Esophagus muscularis mucosa (tissue), 4 donors: Measurements from ENCODE around the gene ATP5F1A. TPM values are rescaled to one million over a fixed set of nuclear protein-coding genes. Genes with fewer than 3 reads are reported as not detected.
"Not testable (repeated sequence)": the region's sequence is repeated elsewhere in the genome, so short reads cannot be mapped to it uniquely, and the experiment has no call there.

ENCODE experiments used
- DNase-seq: peaks from one replicate; pipeline ENCODE4 v3.0.0-alpha.2; 2017; ENCODE audit errors: extremely low spot score
- H3K27ac ChIP-seq, 4 donors: fragments of 200-600 bp; sonication (generic); replicated peaks in 1 of 4; 1 replicate in 3 of 4; 2 replicates in 1 of 4; pipeline ENCODE4 v1.5.1; 2016 to 2019; ENCODE audit warnings: mild to moderate bottlenecking in 1 of 4
- H3K27me3 ChIP-seq, 4 donors: fragments of 200-600 bp; sonication (generic); one replicate each; pipeline versions ENCODE4 v1.5.1 to v1.6.0; 2016 to 2019
- H3K36me3 ChIP-seq, 4 donors: fragments of 200-600 bp; sonication (generic); one replicate each; pipeline ENCODE4 v1.5.1; 2016 to 2019
- H3K4me1 ChIP-seq, 4 donors: fragments of 200-600 bp; sonication (generic); one replicate each; pipeline ENCODE4 v1.5.1; 2016 to 2019
- H3K4me3 ChIP-seq, 4 donors: fragments of 200-600 bp; sonication (generic); 1 replicate in 2 of 4; 2 replicates in 2 of 4; pipeline ENCODE4 v1.5.1; 2016 to 2019; ENCODE audit warnings: mild to moderate bottlenecking in 4 of 4, moderate library complexity in 1 of 4
- H3K9me3 ChIP-seq, 4 donors: fragments of 200-600 bp; sonication (generic); 1 replicate in 3 of 4; 2 replicates in 1 of 4; pipeline ENCODE4 v1.5.1; 2016 to 2019
- CTCF ChIP-seq, 3 experiments: fragments of 200-600 bp in 2 of 3; fragments of 450-650 bp in 1 of 3; sonication (generic) in 2 of 3; IDR thresholded peaks; one replicate each; pipeline ENCODE4 v1.5.1; 2017 to 2019; ENCODE audit warnings: antibody characterized with exemption in 3 of 3, mild to moderate bottlenecking in 2 of 3, moderate library complexity in 1 of 3
- EP300 ChIP-seq: sonication (generic); formaldehyde crosslinking; IDR thresholded peaks from one replicate; pipeline ENCODE4 v1.6.1; 2017; ENCODE audit warnings: antibody characterized with exemption
- POLR2A ChIP-seq: fragments of 450-650 bp; IDR thresholded peaks from one replicate; pipeline ENCODE4 v1.6.1; 2017; ENCODE audit warnings: antibody characterized with exemption, moderate library complexity, mild to moderate bottlenecking, low read depth
- POLR2AphosphoS5 ChIP-seq, 2 donors: sonication (generic); formaldehyde crosslinking; IDR thresholded peaks; one replicate each; pipeline ENCODE4 v1.6.1; 2017; ENCODE audit warnings: antibody characterized with exemption in 2 of 2
- WGBS: methylation state at CpG from one replicate; pipeline ENCODE4 v1.1.5; 2018; 5-methylcytosine and 5-hydroxymethylcytosine counted together
- intact Hi-C: fragments of 100-400 bp; cut with DNase I; formaldehyde crosslinking; loops from one replicate; pipeline ENCODE4 v1.15.1; 2023
- total RNA-seq, 4 donors: library from RNA; depleted of rRNA; stranded (reverse); fragments of >200 nt; gene quantifications; one replicate each; pipeline versions ENCODE4 v1.1.0 to v1.2.1, GENCODE V29; 2016

The ATP5F1A gene
- total RNA-seq, 4 donors from 2014 or later = 417 to 545 (median 470) TPM

GRCh38 chr18:46048641-46049040 lies 49.5 kb downstream of the ATP5F1A start:
- WGBS = 92% methylated on average over 1 of the region's 1 CpG
- intact Hi-C loops = no loop called here
- Histone ChIP-seq H3K4me3 (no peak overlapping the region), H3K36me3 (no peaks in the 10 kb centered on the region), H3K27me3 (no peaks in the 10 kb centered on the region), H3K9me3 (no peaks in the 10 kb centered on the region), H3K4me1 (peaks cover 0 to 7% (median 2%) of the 10 kb centered on the region in 4 donors), H3K27ac (no peak overlapping the region)
- no peak for TF ChIP-seq POLR2AphosphoS5 (IDR thresholded peaks at IDR 0.05)
- no peak for TF ChIP-seq EP300
- TF ChIP-seq POLR2A = no peak
- no peak for TF ChIP-seq CTCF (IDR thresholded peaks at IDR 0.05)
- DNase-seq = no peak

- H3K4me3 ChIP-seq, intact Hi-C loops, H3K36me3 ChIP-seq, DNase-seq, H3K27ac ChIP-seq, H3K27me3 ChIP-seq, H3K9me3 ChIP-seq: not testable (repeated sequence)
- peaks cover 0 to 13% (median 7%) of the 10 kb centered on the region in 4 donors for H3K4me1 ChIP-seq
- 91% methylated on average over 13 of the region's 13 CpGs for WGBS
Measured at GRCh38 chr18:46047369-46047768, 50.7 kb downstream of the ATP5F1A start.

GRCh38 chr18:46046688-46047087 lies 51.4 kb downstream of the ATP5F1A start:
- Histone ChIP-seq H3K27me3 (no peaks in the 10 kb centered on the region), H3K4me1 (peaks cover 0 to 11% (median 5%) of the 10 kb centered on the region in 4 donors), H3K27ac (no peak overlapping the region), H3K9me3 (no peaks in the 10 kb centered on the region), H3K4me3 (no peak overlapping the region), H3K36me3 (no peaks in the 10 kb centered on the region)
- intact Hi-C loops = no loop called here
- DNase-seq = no peak
- 98% methylated on average over 2 of the region's 2 CpGs for WGBS
- TF ChIP-seq EP300 (no peak), CTCF (IDR thresholded peaks at IDR 0.05) (no peak), POLR2A (no peak), POLR2AphosphoS5 (IDR thresholded peaks at IDR 0.05) (no peak)

- WGBS = 93% methylated on average over 6 of the region's 6 CpGs
- no peak for DNase-seq
- no peak overlapping the region for H3K27ac ChIP-seq
- H3K9me3 ChIP-seq = no peaks in the 10 kb centered on the region
- peaks cover 0 to 10% (median 5%) of the 10 kb centered on the region in 4 donors for H3K4me1 ChIP-seq
- no peak for TF ChIP-seq EP300
- no peak for TF ChIP-seq POLR2AphosphoS5 (IDR thresholded peaks at IDR 0.05)
- no peak for TF ChIP-seq POLR2A
- TF ChIP-seq CTCF (IDR thresholded peaks at IDR 0.05) = no peak
- H3K4me3 ChIP-seq = no peak overlapping the region
- no peaks in the 10 kb centered on the region for H3K27me3 ChIP-seq
- no peaks in the 10 kb centered on the region for H3K36me3 ChIP-seq
- intact Hi-C loops = no loop called here
Measured at GRCh38 chr18:46046126-46046525, 52.0 kb downstream of the ATP5F1A start.

- no peak overlapping the region for H3K27ac ChIP-seq
- H3K36me3 ChIP-seq = no peaks in the 10 kb centered on the region
- H3K4me1 ChIP-seq = peaks cover 0 to 10% (median 5%) of the 10 kb centered on the region in 4 donors
- 41% methylated on average over 3 of the region's 3 CpGs for WGBS
- TF ChIP-seq POLR2AphosphoS5 (IDR thresholded peaks at IDR 0.05) = no peak
- no peak for TF ChIP-seq POLR2A
- no peak for TF ChIP-seq EP300
- TF ChIP-seq CTCF (IDR thresholded peaks at IDR 0.05) = no peak
- H3K27me3 ChIP-seq = no peaks in the 10 kb centered on the region
- intact Hi-C loops = no loop called here
- H3K4me3 ChIP-seq = no peak overlapping the region
- no peak for DNase-seq
- no peaks in the 10 kb centered on the region for H3K9me3 ChIP-seq
Measured at GRCh38 chr18:46042571-46043123, 55.4 kb downstream of the ATP5F1A start.
